HEK293T (cell line): ENCODE results near the gene PRMT7.

ENCODE experiments used
- ARNT ChIP-seq: fragments of 450-650 bp; IDR thresholded peaks from 2 replicates; pipeline ENCODE4 v1.6.1; 2017; ENCODE audit warnings: mild to moderate bottlenecking
- BHLHE40 ChIP-seq: fragments of 450-650 bp; IDR thresholded peaks from 2 replicates; pipeline ENCODE4 v1.6.1; 2016; ENCODE audit warnings: mild to moderate bottlenecking, moderate library complexity, borderline replicate concordance
- CTBP1 ChIP-seq: fragments of 450-650 bp; IDR thresholded peaks from 2 replicates; pipeline ENCODE4 v1.6.1; 2016; ENCODE audit warnings: borderline replicate concordance
- FOXA1 ChIP-seq: fragments of 450-650 bp; IDR thresholded peaks from 2 replicates; pipeline ENCODE4 v1.6.1; 2016; ENCODE audit warnings: mild to moderate bottlenecking
- FOXK2 ChIP-seq: fragments of 450-650 bp; IDR thresholded peaks from 2 replicates; pipeline ENCODE4 v1.6.1; 2016; ENCODE audit warnings: mild to moderate bottlenecking
- FOXM1 ChIP-seq: fragments of 450-650 bp; IDR thresholded peaks from 2 replicates; pipeline ENCODE4 v1.6.1; 2017; ENCODE audit warnings: mild to moderate bottlenecking, borderline replicate concordance
- SP1 ChIP-seq: fragments of 450-650 bp; IDR thresholded peaks from 2 replicates; pipeline ENCODE4 v1.6.1; 2017
- SUZ12 ChIP-seq: fragments of 450-650 bp; IDR thresholded peaks from 2 replicates; pipeline ENCODE4 v1.6.1; 2016; ENCODE audit warnings: mild to moderate bottlenecking
- ZNF384 ChIP-seq: fragments of 450-650 bp; IDR thresholded peaks from 2 replicates; pipeline ENCODE4 v1.6.1; 2016

DNA sequence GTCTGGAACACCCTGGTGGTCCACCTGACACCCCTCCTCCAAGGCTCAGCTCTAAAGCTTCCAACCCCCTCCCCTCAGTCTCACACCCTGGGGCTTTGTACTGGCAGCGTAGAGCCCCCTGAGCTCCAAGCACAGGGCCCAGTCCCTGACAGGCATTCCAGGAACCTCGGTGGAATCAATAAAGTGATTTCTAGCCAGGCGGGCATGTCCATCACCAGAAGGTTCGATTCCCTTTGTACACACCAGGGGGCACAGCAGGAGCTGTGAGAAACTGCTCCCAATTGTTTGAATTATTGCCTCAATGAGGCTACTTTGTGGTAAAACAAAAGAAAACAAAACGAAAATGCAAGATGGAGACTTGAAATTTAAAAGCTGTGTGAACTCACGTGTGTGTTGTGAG, 85.7 kb downstream of the PRMT7 start:
- no peak for TF ChIP-seq BHLHE40
- TF ChIP-seq SP1, result no peak
- no peak for TF ChIP-seq ARNT
- no peak for TF ChIP-seq SUZ12
- no peak for TF ChIP-seq FOXM1
- no peak for TF ChIP-seq ZNF384
- no peak for TF ChIP-seq FOXA1
- TF ChIP-seq FOXK2, result no peak
- TF ChIP-seq CTBP1, result no peak
